ENCODE data around the gene TRIM45.

GRCh38 chr1:117130526-117130925, 9.0 kb upstream of the TRIM45 start:
- no peak for TF ChIP-seq CTCF (IDR thresholded peaks at IDR 0.05; ENCODE audit: low read depth, low read length)
- TF ChIP-seq EZH2phosphoT487 (IDR thresholded peaks at IDR 0.05; ENCODE audit: low read depth) = no peak

Measured in OCI-LY3 (cell line).